GM12872 (cell line): ENCODE results near the gene ABLIM3.

ENCODE experiments used
- CTCF ChIP-seq: IDR thresholded peaks from 3 replicates; pipeline ENCODE4 v1.5.1; 2011; ENCODE audit warnings: low read depth, mild to moderate bottlenecking, low read length, moderate library complexity; ENCODE audit not compliant: insufficient read depth

The ABLIM3 gene

DNA sequence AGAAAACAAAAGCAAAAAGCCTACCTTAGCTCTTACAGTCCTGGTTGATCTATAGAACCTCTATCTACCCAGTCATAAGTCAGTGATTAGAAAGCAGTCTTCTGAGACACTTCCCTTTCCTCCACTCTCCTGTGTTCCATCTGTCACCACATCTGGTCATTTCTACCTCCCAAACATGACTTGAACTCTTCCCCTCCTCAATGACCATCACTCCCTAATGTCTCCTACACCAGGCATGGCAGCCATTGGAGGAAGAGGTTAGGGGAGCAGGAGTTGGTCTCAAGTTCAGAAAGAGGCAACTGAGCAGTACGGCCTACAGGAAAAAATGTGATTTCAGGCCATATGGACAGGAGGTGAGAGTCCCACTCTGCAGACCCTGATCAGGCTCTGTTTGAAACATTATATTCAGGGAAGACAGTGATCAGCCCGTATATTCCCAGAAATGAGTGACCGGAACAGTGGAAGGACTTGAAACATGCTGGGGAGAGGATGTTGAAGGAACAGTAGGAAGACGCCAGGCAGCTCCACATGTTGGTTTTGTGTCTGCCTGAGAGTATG is 12.0 kb downstream of the ABLIM3 start:
- TF ChIP-seq CTCF: no peak

DNA sequence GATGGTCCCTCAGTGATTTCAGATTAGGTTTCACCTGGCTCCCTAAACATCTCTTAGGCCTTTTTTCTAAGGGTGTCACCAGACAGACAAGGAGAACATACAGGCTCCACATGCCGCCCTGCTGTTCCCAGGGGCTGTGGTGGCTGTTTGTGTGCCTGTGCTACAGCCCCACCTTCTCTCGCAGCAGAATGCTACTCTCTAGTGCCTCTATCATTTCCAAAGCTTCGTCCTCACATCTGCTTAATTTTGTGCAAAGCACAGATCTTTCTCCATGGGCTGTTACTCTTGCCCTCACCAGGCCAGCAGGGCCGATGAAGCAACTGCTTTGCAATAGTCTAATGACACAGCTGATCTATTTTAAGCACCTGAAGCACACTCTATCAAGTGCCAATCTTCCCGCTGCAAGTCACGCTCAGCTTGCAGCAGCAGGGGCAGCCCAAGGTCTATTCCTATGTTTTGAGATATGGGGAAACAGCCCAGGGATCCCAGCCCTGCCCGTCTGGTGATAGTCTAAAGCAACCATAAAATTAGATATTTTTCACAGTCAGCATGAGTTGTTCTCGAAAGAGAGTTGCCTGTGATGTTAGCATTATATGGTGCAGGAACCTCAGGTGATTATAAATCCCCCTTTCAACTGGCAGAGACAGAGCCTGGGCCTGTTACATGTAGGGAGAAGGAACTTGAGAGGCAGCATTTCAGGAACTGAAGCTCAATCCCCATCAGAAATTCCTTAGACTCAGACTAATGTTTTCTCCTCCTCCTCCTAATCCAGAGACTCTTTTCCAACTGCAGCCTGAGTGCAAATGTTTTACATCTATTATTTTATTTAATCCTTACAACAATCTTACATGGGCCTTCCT is 12.7 kb downstream of the ABLIM3 start:
- no peak for TF ChIP-seq CTCF

DNA sequence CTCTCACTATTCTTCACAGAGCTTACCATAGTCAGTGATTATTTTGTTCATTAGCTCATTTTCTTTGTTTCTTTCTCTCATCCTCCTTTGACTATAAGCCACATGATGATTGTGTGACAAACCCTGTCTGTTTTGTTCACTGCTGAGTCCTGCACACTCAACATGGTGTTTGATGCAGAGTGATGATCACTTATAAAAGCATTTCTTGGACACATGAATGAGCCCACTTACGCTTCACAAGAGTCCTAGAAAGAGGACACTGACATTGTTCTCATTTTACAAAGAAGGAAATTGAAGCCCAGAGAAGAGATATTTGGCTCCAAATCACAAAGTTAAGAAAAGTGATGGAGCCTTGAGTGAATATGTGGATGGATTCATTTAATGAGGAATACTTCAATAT is 13.4 kb downstream of the ABLIM3 start:
- TF ChIP-seq CTCF: no peak

DNA sequence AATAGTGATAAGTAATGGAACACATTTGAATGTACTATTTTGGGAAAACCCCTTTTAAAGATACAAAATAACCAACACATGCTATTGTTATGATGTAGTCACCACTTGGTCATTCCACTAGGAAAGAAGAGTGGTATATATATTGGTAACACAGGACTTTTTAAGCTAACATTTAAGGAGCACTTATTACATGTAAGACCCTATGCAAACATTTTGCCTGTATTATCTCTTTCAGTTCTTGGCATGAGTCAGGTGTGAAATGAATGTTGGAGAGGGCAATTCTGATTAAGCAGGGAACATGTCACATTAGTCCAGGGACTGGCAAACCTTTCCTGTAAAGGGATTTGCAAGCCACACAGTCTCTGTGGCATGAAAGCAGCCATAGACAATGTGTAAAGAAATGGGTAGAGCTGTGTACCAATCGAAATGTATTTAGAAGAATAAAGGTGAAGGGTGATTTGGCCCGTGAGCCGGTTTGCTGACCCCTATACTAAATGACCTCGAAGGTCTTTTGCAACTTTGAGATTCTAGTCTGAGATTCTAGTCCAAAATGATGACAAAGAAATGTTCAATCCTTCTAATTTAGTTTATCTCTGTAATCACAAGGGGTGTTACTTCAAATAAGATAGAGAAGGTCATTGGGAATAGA is 15.3 kb downstream of the ABLIM3 start:
- no peak for TF ChIP-seq CTCF

DNA sequence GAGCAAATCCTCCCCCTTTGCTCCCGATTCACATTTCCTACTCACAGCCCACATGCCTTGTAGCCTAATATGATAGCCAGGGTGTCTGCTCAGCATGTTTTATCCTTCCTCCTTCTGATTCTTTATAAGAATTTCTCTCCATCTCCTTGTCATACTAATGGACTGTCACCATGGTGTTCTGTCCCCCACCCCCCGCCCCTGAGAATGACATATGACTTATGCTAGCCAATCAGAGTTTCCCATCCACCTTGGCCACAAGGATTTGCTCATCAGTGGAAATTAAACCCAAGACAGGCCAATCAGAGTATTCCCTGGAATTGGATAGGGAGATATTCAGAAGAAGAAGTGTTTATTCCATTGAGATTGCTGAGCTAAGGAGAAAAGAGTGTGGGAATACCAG is 16.0 kb downstream of the ABLIM3 start:
- no peak for TF ChIP-seq CTCF

DNA sequence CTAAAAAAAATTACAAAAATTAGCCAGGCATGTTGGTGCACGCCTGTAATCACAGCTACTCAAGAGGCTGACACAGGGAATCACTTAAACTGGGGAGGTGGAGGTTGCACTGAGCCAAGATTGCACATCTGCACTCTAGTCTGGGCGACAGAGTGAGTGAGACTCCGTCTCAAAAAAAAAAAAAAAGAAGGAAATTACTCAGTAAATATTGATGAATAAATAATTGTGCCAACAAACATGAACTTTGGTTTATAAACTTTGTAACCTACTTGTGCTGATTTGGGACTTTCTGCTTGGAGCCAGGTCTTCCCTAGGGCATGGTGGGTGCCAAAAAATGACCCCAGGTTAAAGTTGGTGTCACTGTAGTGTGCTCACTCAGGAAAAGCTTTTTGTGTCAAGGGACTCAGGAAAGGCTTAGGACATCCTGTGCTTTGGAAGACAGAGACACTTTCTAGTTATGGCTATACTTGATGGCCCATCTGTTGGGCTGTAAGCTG is 19.0 kb downstream of the ABLIM3 start:
- no peak for TF ChIP-seq CTCF

DNA sequence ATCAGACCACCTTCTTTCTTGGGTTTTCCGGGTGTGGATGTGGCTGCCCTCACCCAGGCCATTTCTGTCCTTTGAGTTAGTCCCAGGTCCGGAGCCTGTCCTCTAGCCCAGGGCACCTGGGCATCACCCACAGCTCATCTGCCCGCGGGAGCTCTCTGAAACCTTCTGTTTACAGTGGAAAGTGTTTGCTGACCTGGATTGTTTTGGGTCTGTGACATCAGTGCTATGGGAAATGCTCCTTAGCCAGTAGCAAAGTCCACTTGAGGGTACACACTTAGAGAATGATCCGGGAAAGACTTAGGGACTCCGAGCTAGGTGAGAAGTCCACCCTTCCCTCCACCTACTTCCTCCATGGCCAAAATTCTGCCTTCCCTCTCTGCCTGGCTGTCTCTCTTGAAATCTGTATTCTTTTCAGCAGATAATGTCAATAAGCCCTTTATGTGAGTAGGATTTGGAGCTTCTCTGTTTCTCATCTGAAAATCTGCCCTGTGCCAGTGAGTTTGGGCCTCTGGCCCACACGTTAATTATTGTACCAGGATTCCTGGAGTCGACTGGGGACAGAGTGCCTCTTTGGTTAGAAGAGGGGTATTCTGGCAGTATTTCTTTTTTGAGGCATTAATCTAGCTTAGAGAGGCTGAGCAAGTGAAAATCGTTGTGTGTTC is 19.9 kb downstream of the ABLIM3 start:
- TF ChIP-seq CTCF: no peak
